HEK293 (cell line): Measurements from ENCODE around the gene SIGLEC1.

ENCODE experiments used
- CTCF ChIA-PET: fragments of 350-600 bp; formaldehyde crosslinking; extraction: SDS; loops from one replicate; lab custom pipeline; 2021; ENCODE audit warnings: antibody characterized with exemption; lab: Yijun Ruan, JAX
- POLR2A ChIA-PET: fragments of 300-600 bp; formaldehyde crosslinking; extraction: SDS; loops from one replicate; lab custom pipeline; 2020; ENCODE audit warnings: antibody characterized with exemption, inconsistent platforms; lab: Yijun Ruan, JAX
- H3K27ac ChIP-seq: fragments of 200-500 bp; sonication (Bioruptor generic); 2 replicates; pipeline ENCODE4 v1.5.1; 2014; ENCODE audit warnings: low read depth, low read length, control low read depth, inconsistent platforms; ENCODE audit errors: extremely low read depth
- H3K36me3 ChIP-seq, 2 experiments: fragments of 200-500 bp in 1 of 2; sonication (Bioruptor generic) in 1 of 2; 1 replicate in 1 of 2; 2 replicates in 1 of 2; pipeline ENCODE4 v1.5.1; 2014 to 2017; ENCODE audit warnings: inconsistent platforms in 2 of 2, low read length in 2 of 2; ENCODE audit not compliant: control insufficient read depth in 2 of 2, insufficient read depth in 1 of 2
- H3K4me1 ChIP-seq: fragments of 200-500 bp; sonication (Bioruptor generic); 2 replicates; pipeline ENCODE4 v1.5.1; 2014; ENCODE audit warnings: mild to moderate bottlenecking, low read length, inconsistent platforms; ENCODE audit not compliant: control insufficient read depth, insufficient read depth
- H3K4me3 ChIP-seq: 2 replicates; pipeline ENCODE4 v1.5.1; 2011; ENCODE audit warnings: low read depth, mild to moderate bottlenecking, control low read depth, low read length, moderate library complexity
- H3K9me3 ChIP-seq: fragments of 200-500 bp; sonication (Bioruptor generic); 2 replicates; pipeline ENCODE4 v1.5.1; 2014; ENCODE audit warnings: low read depth, low read length, inconsistent platforms; ENCODE audit not compliant: control insufficient read depth, insufficient read depth
- EGR2 ChIP-seq: fragments of 450-650 bp; formaldehyde crosslinking; IDR thresholded peaks from 2 replicates; pipeline ENCODE4 v1.5.1; 2016; ENCODE audit warnings: low read depth, missing biosample characterization, missing genetic modification characterization
- GFI1B ChIP-seq: fragments of 450-650 bp; formaldehyde crosslinking; IDR thresholded peaks from 2 replicates; pipeline ENCODE4 v1.5.1; 2016; ENCODE audit warnings: missing biosample characterization, missing genetic modification characterization
- GLIS2 ChIP-seq: fragments of 450-650 bp; formaldehyde crosslinking; IDR thresholded peaks from 2 replicates; pipeline ENCODE4 v1.5.1; 2016; ENCODE audit warnings: missing biosample characterization, missing genetic modification characterization
- KLF9 ChIP-seq: fragments of 450-650 bp; formaldehyde crosslinking; IDR thresholded peaks from 2 replicates; pipeline ENCODE4 v1.5.1; 2016; ENCODE audit warnings: missing biosample characterization, missing genetic modification characterization, low read depth
- MZF1 ChIP-seq: fragments of 450-650 bp; formaldehyde crosslinking; IDR thresholded peaks from 2 replicates; pipeline ENCODE4 v1.5.1; 2017; ENCODE audit warnings: missing biosample characterization, missing genetic modification characterization, borderline replicate concordance
- OVOL3 ChIP-seq: fragments of 450-650 bp; formaldehyde crosslinking; IDR thresholded peaks from 2 replicates; pipeline ENCODE4 v1.5.1; 2016; ENCODE audit warnings: missing biosample characterization, missing genetic modification characterization
- RBAK ChIP-seq: fragments of 450-650 bp; formaldehyde crosslinking; IDR thresholded peaks from 2 replicates; pipeline ENCODE4 v1.5.1; 2016; ENCODE audit warnings: missing biosample characterization, missing genetic modification characterization
- SALL2 ChIP-seq: fragments of 450-650 bp; formaldehyde crosslinking; IDR thresholded peaks from 2 replicates; pipeline ENCODE4 v1.5.0; 2017; ENCODE audit warnings: missing biosample characterization, mild to moderate bottlenecking, missing genetic modification characterization, borderline replicate concordance
- SETDB1 ChIP-seq: IDR thresholded peaks from one replicate; pipeline ENCODE4 v1.6.1; 2017; ENCODE audit warnings: mild to moderate bottlenecking, low read length, moderate library complexity, mixed read lengths; ENCODE audit not compliant: insufficient read length
- TRIM28 ChIP-seq: IDR thresholded peaks from 2 replicates; pipeline ENCODE4 v1.6.1; 2011; ENCODE audit warnings: low read length, control low read depth, borderline replicate concordance
- ZBTB6 ChIP-seq: fragments of 450-650 bp; formaldehyde crosslinking; IDR thresholded peaks from 2 replicates; pipeline ENCODE4 v1.5.1; 2017; ENCODE audit warnings: missing biosample characterization, missing genetic modification characterization
- ZFP37 ChIP-seq: fragments of 450-650 bp; formaldehyde crosslinking; IDR thresholded peaks from 2 replicates; pipeline ENCODE4 v1.5.1; 2016; ENCODE audit warnings: missing biosample characterization, missing genetic modification characterization
- ZNF121 ChIP-seq: fragments of 450-650 bp; formaldehyde crosslinking; IDR thresholded peaks from 2 replicates; pipeline ENCODE4 v1.5.1; 2016; ENCODE audit warnings: missing biosample characterization, missing genetic modification characterization
- ZNF133 ChIP-seq: fragments of 450-650 bp; formaldehyde crosslinking; IDR thresholded peaks from 2 replicates; pipeline ENCODE4 v1.5.1; 2016; ENCODE audit warnings: missing biosample characterization, missing genetic modification characterization
- ZNF157 ChIP-seq: fragments of 450-650 bp; formaldehyde crosslinking; IDR thresholded peaks from 2 replicates; pipeline ENCODE4 v1.5.1; 2016; ENCODE audit warnings: missing biosample characterization, missing genetic modification characterization
- ZNF2 ChIP-seq: fragments of 450-650 bp; formaldehyde crosslinking; IDR thresholded peaks from 2 replicates; pipeline ENCODE4 v1.5.1; 2016; ENCODE audit warnings: missing biosample characterization, missing genetic modification characterization
- ZNF223 ChIP-seq: fragments of 450-650 bp; formaldehyde crosslinking; IDR thresholded peaks from 2 replicates; pipeline ENCODE4 v1.5.1; 2016; ENCODE audit warnings: missing biosample characterization, missing genetic modification characterization
- ZNF248 ChIP-seq: fragments of 450-650 bp; formaldehyde crosslinking; IDR thresholded peaks from 2 replicates; pipeline ENCODE4 v1.5.1; 2017; ENCODE audit warnings: missing biosample characterization, missing genetic modification characterization
- ZNF292 ChIP-seq: fragments of 450-650 bp; formaldehyde crosslinking; IDR thresholded peaks from 2 replicates; pipeline ENCODE4 v1.5.1; 2016; ENCODE audit warnings: low read depth, missing biosample characterization, missing genetic modification characterization, borderline replicate concordance
- ZNF514 ChIP-seq: fragments of 450-650 bp; formaldehyde crosslinking; IDR thresholded peaks from 2 replicates; pipeline ENCODE4 v1.5.1; 2016; ENCODE audit warnings: missing biosample characterization, missing genetic modification characterization
- ZNF521 ChIP-seq: fragments of 450-650 bp; formaldehyde crosslinking; IDR thresholded peaks from 2 replicates; pipeline ENCODE4 v1.5.1; 2017; ENCODE audit warnings: missing biosample characterization, mild to moderate bottlenecking, missing genetic modification characterization
- ZNF548 ChIP-seq: fragments of 450-650 bp; formaldehyde crosslinking; IDR thresholded peaks from 2 replicates; pipeline ENCODE4 v1.5.1; 2016; ENCODE audit warnings: missing biosample characterization, missing genetic modification characterization
- ZNF558 ChIP-seq: fragments of 450-650 bp; formaldehyde crosslinking; IDR thresholded peaks from 2 replicates; pipeline ENCODE4 v1.5.1; 2016; ENCODE audit warnings: missing biosample characterization, missing genetic modification characterization
- ZNF626 ChIP-seq: fragments of 450-650 bp; sonication (Bioruptor Pico); formaldehyde crosslinking; IDR thresholded peaks from 2 replicates; pipeline ENCODE4 v1.5.1; 2018; ENCODE audit warnings: missing biosample characterization, missing genetic modification characterization, inconsistent platforms
- ZNF645 ChIP-seq: fragments of 450-650 bp; formaldehyde crosslinking; IDR thresholded peaks from 2 replicates; pipeline ENCODE4; 2016; ENCODE audit warnings: missing biosample characterization, missing genetic modification characterization
- ZNF664 ChIP-seq: fragments of 450-650 bp; formaldehyde crosslinking; IDR thresholded peaks from 2 replicates; pipeline ENCODE4 v1.5.1; 2016; ENCODE audit warnings: missing biosample characterization, missing genetic modification characterization
- ZNF701 ChIP-seq: fragments of 450-650 bp; formaldehyde crosslinking; IDR thresholded peaks from 2 replicates; pipeline ENCODE4 v1.5.1; 2016; ENCODE audit warnings: missing biosample characterization, missing genetic modification characterization
- ZNF747 ChIP-seq: fragments of 450-650 bp; formaldehyde crosslinking; IDR thresholded peaks from 2 replicates; pipeline ENCODE4 v1.5.1; 2016; ENCODE audit warnings: missing biosample characterization, missing genetic modification characterization
- ZNF792 ChIP-seq: fragments of 450-650 bp; formaldehyde crosslinking; IDR thresholded peaks from 2 replicates; pipeline ENCODE4 v1.5.1; 2016; ENCODE audit warnings: missing biosample characterization, missing genetic modification characterization
- ZNF837 ChIP-seq: fragments of 450-650 bp; formaldehyde crosslinking; IDR thresholded peaks from 2 replicates; pipeline ENCODE4 v1.5.1; 2016; ENCODE audit warnings: missing biosample characterization, missing genetic modification characterization
- ZSCAN30 ChIP-seq: fragments of 450-650 bp; IDR thresholded peaks from 2 replicates; pipeline ENCODE4 v1.5.1; 2018; ENCODE audit warnings: missing biosample characterization, mild to moderate bottlenecking, missing genetic modification characterization, moderate library complexity
- TF ChIP-seq, protein P1 (sequence below): fragments of 450-650 bp; formaldehyde crosslinking; IDR thresholded peaks from 2 replicates; pipeline ENCODE4 v1.5.1; 2016; ENCODE audit warnings: missing biosample characterization, missing genetic modification characterization, borderline replicate concordance

SIGLEC1 gene

GRCh38 chr20:3672547-3673171 is 39.7 kb downstream of the SIGLEC1 start:
- POLR2A ChIA-PET, result no interaction called here
- no peak for TF ChIP-seq EGR2
- no peak for TF ChIP-seq OVOL3 (tag by site-specific recombination)
- TF ChIP-seq ZBTB6 (tag by site-specific recombination), result no peak
- no peak for TF ChIP-seq ZNF558 (tag by site-specific recombination)
- no peak for TF ChIP-seq ZNF645
- TF ChIP-seq GFI1B, result no peak
- no peak for TF ChIP-seq ZNF157
- TF ChIP-seq MZF1 (tag by site-specific recombination), result no peak
- no peaks in the 10 kb centered on the region for H3K36me3 ChIP-seq
- CTCF ChIA-PET, result interaction anchor here (0.6 to 4.1 kb wide), 7 partner anchors 14 to 109 kb away, joined by 3 to 30 read pairs (median 4); no protein-coding TSS in a partner anchor
- no peaks in the 10 kb centered on the region for H3K9me3 ChIP-seq
- 0 out of 2 replicates have a peak, but pooled peaks cover 2% of the 10 kb centered on the region for H3K4me1 ChIP-seq
- no peak overlapping the region for H3K4me3 ChIP-seq
- no peak overlapping the region for H3K27ac ChIP-seq

- Histone ChIP-seq H3K27ac (no peak overlapping the region), H3K36me3 (no peaks in the 10 kb centered on the region), H3K4me1 (0 out of 2 replicates have a peak, but pooled peaks cover 2% of the 10 kb centered on the region), H3K9me3 (no peaks in the 10 kb centered on the region), H3K4me3 (no peak overlapping the region)
- ChIA-PET POLR2A (no interaction called here), CTCF (interaction anchor here (0.6 to 4.1 kb wide), 5 partner anchors 14 to 148 kb away, joined by 3 to 30 read pairs (median 4); partner anchors contain the start of gene AP5S1)
- no peak for TF ChIP-seq SETDB1
- no peak for TF ChIP-seq ZNF248 (tag by site-specific recombination)
- no peak for TF ChIP-seq ZNF747 (tag by site-specific recombination)
- no peak for TF ChIP-seq ZSCAN30
- no peak for TF ChIP-seq ZNF548 (tag by site-specific recombination)
- no peak for TF ChIP-seq ZNF701
- TF ChIP-seq ZNF792 (tag by site-specific recombination), result no peak
- TF ChIP-seq ZNF121, result no peak
- no peak for TF ChIP-seq ZNF223 (tag by site-specific recombination)
- TF ChIP-seq SALL2, result no peak
- no peak for TF ChIP-seq ZNF514 (tag by site-specific recombination)
- no peak for TF ChIP-seq ZNF133 (tag by site-specific recombination)
- no peak for TF ChIP-seq ZNF2 (tag by site-specific recombination)
These were observed 40.3 kb downstream of the SIGLEC1 start for GRCh38 chr20:3671986-3672546.

DNA sequence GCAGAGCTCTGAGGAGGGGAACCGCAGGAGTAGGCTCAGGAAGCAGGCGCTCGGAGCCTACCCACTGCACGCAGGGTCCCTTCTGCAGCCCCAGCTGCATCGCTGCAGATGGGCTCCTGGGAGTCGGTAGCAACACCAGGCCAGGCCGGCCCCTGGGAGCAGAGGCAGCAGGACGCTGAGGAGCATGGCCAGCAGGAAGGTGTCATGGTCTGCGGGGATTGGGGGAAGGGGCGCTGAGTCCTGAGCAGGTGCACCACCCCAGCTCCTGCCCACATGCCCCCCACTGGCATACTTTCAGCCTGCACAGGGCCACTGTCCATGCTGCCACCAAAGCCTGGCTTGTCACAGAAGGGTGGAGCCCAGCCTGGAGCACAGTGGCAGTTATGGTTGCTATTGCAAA is 41.5 kb downstream of the SIGLEC1 start:
- ChIA-PET CTCF (interaction anchor here (0.5 to 4.1 kb wide), 8 partner anchors 40 to 1545 kb away, joined by 3 to 30 read pairs (median 3); partner anchors contain the start of gene AP5S1), POLR2A (no interaction called here)
- no peak overlapping the region for H3K27ac ChIP-seq
- H3K4me1 ChIP-seq, result peaks cover 7% of the 10 kb centered on the region; the same call in 1 of the 2 replicates
- no peak overlapping the region for H3K4me3 ChIP-seq
- H3K9me3 ChIP-seq, result no peaks in the 10 kb centered on the region
- no peak for TF ChIP-seq KLF9 (tag by site-specific recombination)
- TF ChIP-seq, protein P1, sequence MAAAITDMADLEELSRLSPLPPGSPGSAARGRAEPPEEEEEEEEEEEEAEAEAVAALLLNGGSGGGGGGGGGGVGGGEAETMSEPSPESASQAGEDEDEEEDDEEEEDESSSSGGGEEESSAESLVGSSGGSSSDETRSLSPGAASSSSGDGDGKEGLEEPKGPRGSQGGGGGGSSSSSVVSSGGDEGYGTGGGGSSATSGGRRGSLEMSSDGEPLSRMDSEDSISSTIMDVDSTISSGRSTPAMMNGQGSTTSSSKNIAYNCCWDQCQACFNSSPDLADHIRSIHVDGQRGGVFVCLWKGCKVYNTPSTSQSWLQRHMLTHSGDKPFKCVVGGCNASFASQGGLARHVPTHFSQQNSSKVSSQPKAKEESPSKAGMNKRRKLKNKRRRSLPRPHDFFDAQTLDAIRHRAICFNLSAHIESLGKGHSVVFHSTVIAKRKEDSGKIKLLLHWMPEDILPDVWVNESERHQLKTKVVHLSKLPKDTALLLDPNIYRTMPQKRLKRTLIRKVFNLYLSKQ, result no peak
- TF ChIP-seq TRIM28, result no peak
- no peak for TF ChIP-seq ZNF837 (tag by site-specific recombination)
- no peak for TF ChIP-seq ZNF626
- no peak for TF ChIP-seq MZF1 (tag by site-specific recombination)
- no peak for TF ChIP-seq ZFP37
- no peak for TF ChIP-seq ZNF664
- no peak for TF ChIP-seq RBAK (tag by site-specific recombination)
- no peak for TF ChIP-seq ZNF292 (tag by site-specific recombination)
- no peak for TF ChIP-seq GLIS2 (tag by site-specific recombination)
- TF ChIP-seq ZNF521 (tag by site-specific recombination), result no peak
- H3K36me3 ChIP-seq, result no peaks in the 10 kb centered on the region
